ENCODE measurements around the gene PAK1.
A peak's percentile ranks its signal among the peaks of the same experiment; 100 is the strongest.

Gene PAK1

GRCh38 chr11:77436506-77436905 lies 37.4 kb downstream of the PAK1 start:
- DNase-seq (ENCODE audit: low spot score), result no peak

GRCh38 chr11:77435972-77436371 lies 37.9 kb downstream of the PAK1 start:
- no peak for DNase-seq (ENCODE audit: low spot score)

- no peak for DNase-seq (ENCODE audit: low spot score)
These were observed 42.1 kb downstream of the PAK1 start for GRCh38 chr11:77431813-77432212.

GRCh38 chr11:77428598-77428997 lies 45.3 kb downstream of the PAK1 start:
- DNase-seq (ENCODE audit: low spot score), result no peak

- DNase-seq (ENCODE audit: low spot score), result no peak
These were observed 48.5 kb downstream of the PAK1 start for GRCh38 chr11:77425346-77425745.

- DNase-seq (ENCODE audit: low spot score), result no peak
These were observed 49.2 kb downstream of the PAK1 start for GRCh38 chr11:77424644-77425043.

GRCh38 chr11:77423624-77424023 lies 50.3 kb downstream of the PAK1 start:
- DNase-seq (ENCODE audit: low spot score), result no peak

- no peak for DNase-seq (ENCODE audit: low spot score)
These were observed 51.2 kb downstream of the PAK1 start for GRCh38 chr11:77422687-77423086.

GRCh38 chr11:77421041-77421723 lies 52.7 kb downstream of the PAK1 start:
- DNase-seq (ENCODE audit: low spot score), result no peak

GRCh38 chr11:77418971-77419597 lies 54.8 kb downstream of the PAK1 start:
- DNase-seq (ENCODE audit: low spot score), result no peak

GRCh38 chr11:77418155-77418970 lies 55.5 kb downstream of the PAK1 start:
- DNase-seq (ENCODE audit: low spot score), result no peak

GRCh38 chr11:77416357-77416756 lies 57.5 kb downstream of the PAK1 start:
- DNase-seq (ENCODE audit: low spot score), result no peak

GRCh38 chr11:77413850-77414460 lies 59.9 kb downstream of the PAK1 start:
- DNase-seq (ENCODE audit: low spot score), result no peak

GRCh38 chr11:77412814-77413213 lies 61.1 kb downstream of the PAK1 start:
- no peak for DNase-seq (ENCODE audit: low spot score)

- peak; percentile 61 for DNase-seq (ENCODE audit: low spot score)
These were observed 62.0 kb downstream of the PAK1 start for GRCh38 chr11:77411717-77412441.

- peak; percentile 28 for DNase-seq (ENCODE audit: low spot score)
These were observed 62.7 kb downstream of the PAK1 start for GRCh38 chr11:77411137-77411707.

GRCh38 chr11:77410076-77410827 lies 63.6 kb downstream of the PAK1 start:
- DNase-seq (ENCODE audit: low spot score), result no peak

- no peak for DNase-seq (ENCODE audit: low spot score)
These were observed 64.8 kb downstream of the PAK1 start for GRCh38 chr11:77409046-77409445.

GRCh38 chr11:77407613-77408012 lies 66.3 kb downstream of the PAK1 start:
- DNase-seq (ENCODE audit: low spot score), result no peak

- DNase-seq (ENCODE audit: low spot score), result no peak
These were observed 67.5 kb downstream of the PAK1 start for GRCh38 chr11:77406396-77406795.

- no peak for DNase-seq (ENCODE audit: low spot score)
These were observed 70.7 kb downstream of the PAK1 start for GRCh38 chr11:77403211-77403610.

Data from globus pallidus (tissue), 1 donor.